ENCODE measurements around the gene SLC32A1. TPM values are rescaled to one million over a fixed set of nuclear protein-coding genes. Genes with fewer than 3 reads are reported as not detected.

The SLC32A1 gene
- total RNA-seq, 4 donors from 2014 or later, result not detected

DNA sequence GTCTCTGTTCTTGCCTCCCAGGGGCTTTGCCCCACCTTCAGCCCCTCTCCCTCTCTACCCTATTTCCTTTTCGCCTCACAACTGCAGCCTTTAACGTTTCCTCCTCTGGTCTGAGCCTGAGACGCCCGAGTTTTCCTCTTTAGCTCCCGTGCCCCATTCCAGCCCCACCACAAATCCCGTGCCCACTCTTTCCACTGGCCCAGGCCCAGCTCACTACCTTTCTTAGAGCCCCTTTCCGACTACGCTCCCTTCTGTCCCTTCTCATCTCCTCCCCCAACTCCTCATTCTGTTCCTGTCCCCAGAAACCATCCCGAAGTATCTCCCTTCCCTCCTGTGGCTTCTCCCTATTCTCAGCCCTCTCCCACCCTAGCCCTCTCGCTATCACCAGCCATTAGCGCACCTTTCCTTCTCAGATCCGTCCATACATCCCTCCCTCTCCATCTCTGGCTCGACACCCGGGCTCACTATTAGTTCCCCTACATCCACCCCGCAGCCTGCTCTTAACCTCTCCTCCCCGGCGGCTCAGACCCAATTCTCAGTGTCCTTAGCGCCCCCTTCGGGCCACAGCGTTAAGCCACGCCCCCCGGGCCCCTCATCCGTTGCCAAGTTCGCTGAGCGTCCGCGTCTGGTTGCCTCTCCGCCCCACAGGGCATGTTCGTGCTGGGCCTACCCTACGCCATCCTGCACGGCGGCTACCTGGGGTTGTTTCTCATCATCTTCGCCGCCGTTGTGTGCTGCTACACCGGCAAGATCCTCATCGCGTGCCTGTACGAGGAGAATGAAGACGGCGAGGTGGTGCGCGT, 2.7 kb downstream of the SLC32A1 start:
- intact Hi-C loops (cut with DNase I; ENCODE audit: low total_unique reads), result no loop called here
- no peak for TF ChIP-seq POLR2A (IDR thresholded peaks at IDR 0.05)
- TF ChIP-seq, protein P1, sequence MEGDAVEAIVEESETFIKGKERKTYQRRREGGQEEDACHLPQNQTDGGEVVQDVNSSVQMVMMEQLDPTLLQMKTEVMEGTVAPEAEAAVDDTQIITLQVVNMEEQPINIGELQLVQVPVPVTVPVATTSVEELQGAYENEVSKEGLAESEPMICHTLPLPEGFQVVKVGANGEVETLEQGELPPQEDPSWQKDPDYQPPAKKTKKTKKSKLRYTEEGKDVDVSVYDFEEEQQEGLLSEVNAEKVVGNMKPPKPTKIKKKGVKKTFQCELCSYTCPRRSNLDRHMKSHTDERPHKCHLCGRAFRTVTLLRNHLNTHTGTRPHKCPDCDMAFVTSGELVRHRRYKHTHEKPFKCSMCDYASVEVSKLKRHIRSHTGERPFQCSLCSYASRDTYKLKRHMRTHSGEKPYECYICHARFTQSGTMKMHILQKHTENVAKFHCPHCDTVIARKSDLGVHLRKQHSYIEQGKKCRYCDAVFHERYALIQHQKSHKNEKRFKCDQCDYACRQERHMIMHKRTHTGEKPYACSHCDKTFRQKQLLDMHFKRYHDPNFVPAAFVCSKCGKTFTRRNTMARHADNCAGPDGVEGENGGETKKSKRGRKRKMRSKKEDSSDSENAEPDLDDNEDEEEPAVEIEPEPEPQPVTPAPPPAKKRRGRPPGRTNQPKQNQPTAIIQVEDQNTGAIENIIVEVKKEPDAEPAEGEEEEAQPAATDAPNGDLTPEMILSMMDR (IDR thresholded peaks at IDR 0.05), result no peak
- no peak overlapping the region for H3K4me3 ChIP-seq (ENCODE audit: low read depth, poor library complexity, severe bottlenecking)
- no peak for DNase-seq (ENCODE audit: low spot score in 2 of 2)
- 3 to 4% methylated on average over 41 to 43 of the region's 43 CpGs for WGBS, 2 donors

DNA sequence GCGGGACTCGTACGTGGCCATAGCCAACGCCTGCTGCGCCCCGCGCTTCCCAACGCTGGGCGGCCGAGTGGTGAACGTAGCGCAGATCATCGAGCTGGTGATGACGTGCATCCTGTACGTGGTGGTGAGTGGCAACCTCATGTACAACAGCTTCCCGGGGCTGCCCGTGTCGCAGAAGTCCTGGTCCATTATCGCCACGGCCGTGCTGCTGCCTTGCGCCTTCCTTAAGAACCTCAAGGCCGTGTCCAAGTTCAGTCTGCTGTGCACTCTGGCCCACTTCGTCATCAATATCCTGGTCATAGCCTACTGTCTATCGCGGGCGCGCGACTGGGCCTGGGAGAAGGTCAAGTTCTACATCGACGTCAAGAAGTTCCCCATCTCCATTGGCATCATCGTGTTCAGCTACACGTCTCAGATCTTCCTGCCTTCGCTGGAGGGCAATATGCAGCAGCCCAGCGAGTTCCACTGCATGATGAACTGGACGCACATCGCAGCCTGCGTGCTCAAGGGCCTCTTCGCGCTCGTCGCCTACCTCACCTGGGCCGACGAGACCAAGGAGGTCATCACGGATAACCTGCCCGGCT, 3.4 kb downstream of the SLC32A1 start:
- intact Hi-C loops (cut with DNase I; ENCODE audit: low total_unique reads), result no loop called here
- no peak overlapping the region for H3K4me3 ChIP-seq (ENCODE audit: low read depth, poor library complexity, severe bottlenecking)
- WGBS, 2 donors, result 9 to 12% methylated on average over 29 to 42 of the region's 46 CpGs
- no peak for DNase-seq (ENCODE audit: low spot score in 2 of 2)
- no peak for TF ChIP-seq POLR2A (IDR thresholded peaks at IDR 0.05)
- TF ChIP-seq, protein P1 (IDR thresholded peaks at IDR 0.05), result no peak

DNA sequence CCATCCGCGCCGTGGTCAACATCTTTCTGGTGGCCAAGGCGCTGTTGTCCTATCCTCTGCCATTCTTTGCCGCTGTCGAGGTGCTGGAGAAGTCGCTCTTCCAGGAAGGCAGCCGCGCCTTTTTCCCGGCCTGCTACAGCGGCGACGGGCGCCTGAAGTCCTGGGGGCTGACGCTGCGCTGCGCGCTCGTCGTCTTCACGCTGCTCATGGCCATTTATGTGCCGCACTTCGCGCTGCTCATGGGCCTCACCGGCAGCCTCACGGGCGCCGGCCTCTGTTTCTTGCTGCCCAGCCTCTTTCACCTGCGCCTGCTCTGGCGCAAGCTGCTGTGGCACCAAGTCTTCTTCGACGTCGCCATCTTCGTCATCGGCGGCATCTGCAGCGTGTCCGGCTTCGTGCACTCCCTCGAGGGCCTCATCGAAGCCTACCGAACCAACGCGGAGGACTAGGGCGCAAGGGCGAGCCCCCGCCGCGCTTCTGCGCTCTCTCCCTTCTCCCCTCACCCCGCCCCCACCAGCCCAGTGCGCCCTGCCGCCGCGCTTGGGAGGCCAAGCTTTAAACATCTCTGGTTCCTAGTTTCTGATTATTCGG, 4.0 kb downstream of the SLC32A1 start:
- no peak for DNase-seq (ENCODE audit: low spot score in 2 of 2)
- no peak overlapping the region for H3K4me3 ChIP-seq (ENCODE audit: low read depth, poor library complexity, severe bottlenecking)
- WGBS, 2 donors, result 2 to 5% methylated on average over 35 to 48 of the region's 56 CpGs
- TF ChIP-seq POLR2A (IDR thresholded peaks at IDR 0.05), result no peak
- TF ChIP-seq, protein P1 (IDR thresholded peaks at IDR 0.05), result no peak
- intact Hi-C loops (cut with DNase I; ENCODE audit: low total_unique reads), result no loop called here

- no peak for TF ChIP-seq POLR2A (IDR thresholded peaks at IDR 0.05)
- TF ChIP-seq, protein P1 (IDR thresholded peaks at IDR 0.05), result no peak
- intact Hi-C loops (cut with DNase I; ENCODE audit: low total_unique reads), result no loop called here
- DNase-seq (ENCODE audit: low spot score in 2 of 2), result no peak
- WGBS, 2 donors, result 4 to 5% methylated on average over 41 of the region's 41 CpGs
- no peak overlapping the region for H3K4me3 ChIP-seq (ENCODE audit: low read depth, poor library complexity, severe bottlenecking)
These were observed 4.8 kb downstream of the SLC32A1 start for GRCh38 chr20:38728911-38729642.

DNA sequence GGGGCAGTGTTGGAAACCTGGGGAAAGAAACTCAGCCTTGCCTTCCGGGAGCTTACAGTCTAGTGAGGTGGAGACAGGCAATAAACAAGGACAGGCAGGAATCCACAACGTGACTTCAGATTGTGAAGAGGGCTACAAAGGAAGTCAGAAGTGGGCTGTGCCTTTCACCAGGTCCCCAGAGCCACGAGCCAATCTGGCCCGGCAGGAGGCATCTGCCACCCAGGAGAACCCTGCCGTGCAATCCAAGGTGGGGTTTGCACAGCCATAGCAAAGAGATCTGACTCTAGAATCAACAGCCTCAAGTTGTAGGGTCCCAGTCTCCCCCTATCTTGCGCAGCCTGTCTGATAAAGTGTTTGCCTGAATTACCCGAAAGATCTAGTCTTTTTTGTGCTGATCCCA, 5.5 kb downstream of the SLC32A1 start:
- no peak overlapping the region for H3K4me3 ChIP-seq (ENCODE audit: low read depth, poor library complexity, severe bottlenecking)
- no peak for TF ChIP-seq POLR2A (IDR thresholded peaks at IDR 0.05)
- TF ChIP-seq, protein P1 (IDR thresholded peaks at IDR 0.05), result no peak
- intact Hi-C loops (cut with DNase I; ENCODE audit: low total_unique reads), result no loop called here
- DNase-seq (ENCODE audit: low spot score in 2 of 2), result no peak
- WGBS, 2 donors, result 12 to 17% methylated on average over 6 to 7 of the region's 7 CpGs
